ENCODE results near the gene ILF2. TPM values are rescaled to one million over a fixed set of nuclear protein-coding genes. Genes with fewer than 3 reads are reported as not detected.

Gene ILF2
- total RNA-seq, 2 experiments from 2014 or later: 287 to 334 TPM

GRCh38 chr1:153646672-153647345 lies 24.0 kb downstream of the ILF2 start:
- ChIA-PET POLR2A (interaction anchor here (0.6 kb wide), 1 partner anchor 11 kb away, joined by 3 read pairs; no protein-coding TSS in a partner anchor), CTCF (ENCODE audit: unreplicated experiment) (no interaction called here)
- intact Hi-C loops (cut with micrococcal nuclease; ENCODE audit: unreplicated experiment): no loop called here
- no peak overlapping the region for H3K4me3 ChIP-seq (ENCODE audit: low read depth, low read length, poor library complexity, severe bottlenecking)
- TF ChIP-seq, protein P1, sequence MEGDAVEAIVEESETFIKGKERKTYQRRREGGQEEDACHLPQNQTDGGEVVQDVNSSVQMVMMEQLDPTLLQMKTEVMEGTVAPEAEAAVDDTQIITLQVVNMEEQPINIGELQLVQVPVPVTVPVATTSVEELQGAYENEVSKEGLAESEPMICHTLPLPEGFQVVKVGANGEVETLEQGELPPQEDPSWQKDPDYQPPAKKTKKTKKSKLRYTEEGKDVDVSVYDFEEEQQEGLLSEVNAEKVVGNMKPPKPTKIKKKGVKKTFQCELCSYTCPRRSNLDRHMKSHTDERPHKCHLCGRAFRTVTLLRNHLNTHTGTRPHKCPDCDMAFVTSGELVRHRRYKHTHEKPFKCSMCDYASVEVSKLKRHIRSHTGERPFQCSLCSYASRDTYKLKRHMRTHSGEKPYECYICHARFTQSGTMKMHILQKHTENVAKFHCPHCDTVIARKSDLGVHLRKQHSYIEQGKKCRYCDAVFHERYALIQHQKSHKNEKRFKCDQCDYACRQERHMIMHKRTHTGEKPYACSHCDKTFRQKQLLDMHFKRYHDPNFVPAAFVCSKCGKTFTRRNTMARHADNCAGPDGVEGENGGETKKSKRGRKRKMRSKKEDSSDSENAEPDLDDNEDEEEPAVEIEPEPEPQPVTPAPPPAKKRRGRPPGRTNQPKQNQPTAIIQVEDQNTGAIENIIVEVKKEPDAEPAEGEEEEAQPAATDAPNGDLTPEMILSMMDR (conservative IDR thresholded peaks at IDR 0.05; ENCODE audit: low read length): no peak
- no peak for TF ChIP-seq EZH2phosphoT487 (IDR thresholded peaks at IDR 0.05; ENCODE audit: borderline replicate concordance, low read depth, low read length)
- no peaks in the 10 kb centered on the region for H3K79me2 ChIP-seq (ENCODE audit: insufficient read depth, low read depth, low read length)
- BruUV-seq (replicated peaks): no TSS peak
- no peak overlapping the region for H3K4me2 ChIP-seq (ENCODE audit: low read length)
- no peak for DNase-seq (ENCODE audit: low spot score)
- H3K27ac ChIP-seq (ENCODE audit: low read depth, low read length, poor library complexity, severe bottlenecking): no peak overlapping the region
- H3K9me3 ChIP-seq (ENCODE audit: low read length): no peaks in the 10 kb centered on the region
- no peak overlapping the region for H2AFZ ChIP-seq (ENCODE audit: low read length)
- no peaks in the 10 kb centered on the region for H3K4me1 ChIP-seq (ENCODE audit: insufficient read depth, low read length, poor library complexity, severe bottlenecking)
- H4K20me1 ChIP-seq (ENCODE audit: insufficient read depth, low read length): no peaks in the 10 kb centered on the region
- no peaks in the 10 kb centered on the region for H3K9me2 ChIP-seq (ENCODE audit: insufficient read depth, low read length)
- H3K36me3 ChIP-seq (ENCODE audit: insufficient read depth, low read length): peaks cover 58% of the 10 kb centered on the region

GRCh38 chr1:153643816-153644215 lies 27.0 kb downstream of the ILF2 start:
- peaks cover 88% of the 10 kb centered on the region for H3K36me3 ChIP-seq (ENCODE audit: insufficient read depth, low read length)
- no peaks in the 10 kb centered on the region; the same call in 1 of the 2 replicates for H3K79me2 ChIP-seq (ENCODE audit: insufficient read depth, low read depth, low read length)
- BruUV-seq (replicated peaks): no TSS peak
- ChIA-PET POLR2A (interaction anchor here (0.8 to 2.2 kb wide), 3 partner anchors 9 to 26 kb away, joined by 4 to 8 read pairs (median 4); partner anchors contain the start of gene CHTOP), CTCF (ENCODE audit: unreplicated experiment) (interaction anchor here (0.6 kb wide), 1 partner anchor 28 kb away, joined by 3 read pairs; no protein-coding TSS in a partner anchor)
- no peak overlapping the region for H3K27ac ChIP-seq (ENCODE audit: low read depth, low read length, poor library complexity, severe bottlenecking)
- H3K4me3 ChIP-seq (ENCODE audit: low read depth, low read length, poor library complexity, severe bottlenecking): no peak overlapping the region
- intact Hi-C loops (cut with micrococcal nuclease; ENCODE audit: unreplicated experiment): no loop called here
- H4K20me1 ChIP-seq (ENCODE audit: insufficient read depth, low read length): no peaks in the 10 kb centered on the region
- H2AFZ ChIP-seq (ENCODE audit: low read length): no peak overlapping the region
- no peak for DNase-seq (ENCODE audit: low spot score)
- H3K4me2 ChIP-seq (ENCODE audit: low read length): no peak overlapping the region
- H3K9me2 ChIP-seq (ENCODE audit: insufficient read depth, low read length): no peaks in the 10 kb centered on the region
- TF ChIP-seq EZH2phosphoT487 (IDR thresholded peaks at IDR 0.05; ENCODE audit: borderline replicate concordance, low read depth, low read length): no peak
- TF ChIP-seq, protein P1 (conservative IDR thresholded peaks at IDR 0.05; ENCODE audit: low read length): no peak
- H3K9me3 ChIP-seq (ENCODE audit: low read length): no peaks in the 10 kb centered on the region
- H3K4me1 ChIP-seq (ENCODE audit: insufficient read depth, low read length, poor library complexity, severe bottlenecking): no peaks in the 10 kb centered on the region

GRCh38 chr1:153643100-153643499 lies 27.7 kb downstream of the ILF2 start:
- Histone ChIP-seq H3K79me2 (ENCODE audit: insufficient read depth, low read depth, low read length) (no peaks in the 10 kb centered on the region; the same call in 1 of the 2 replicates), H3K4me2 (ENCODE audit: low read length) (no peak overlapping the region)

More at GRCh38 chr1:153643100-153643499, 27.7 kb downstream of the ILF2 start:
- H2AFZ ChIP-seq (ENCODE audit: low read length): no peak overlapping the region
- H3K4me3 ChIP-seq (ENCODE audit: low read depth, low read length, poor library complexity, severe bottlenecking): no peak overlapping the region
- CTCF ChIA-PET (ENCODE audit: unreplicated experiment): no interaction called here
- intact Hi-C loops (cut with micrococcal nuclease; ENCODE audit: unreplicated experiment): no loop called here
- DNase-seq (ENCODE audit: low spot score): no peak
- BruUV-seq (replicated peaks): no TSS peak
- no peaks in the 10 kb centered on the region for H3K4me1 ChIP-seq (ENCODE audit: insufficient read depth, low read length, poor library complexity, severe bottlenecking)
- no peaks in the 10 kb centered on the region for H4K20me1 ChIP-seq (ENCODE audit: insufficient read depth, low read length)
- no peaks in the 10 kb centered on the region for H3K9me3 ChIP-seq (ENCODE audit: low read length)
- peaks cover 95% of the 10 kb centered on the region for H3K36me3 ChIP-seq (ENCODE audit: insufficient read depth, low read length)
- H3K27ac ChIP-seq (ENCODE audit: low read depth, low read length, poor library complexity, severe bottlenecking): no peak overlapping the region
- H3K9me2 ChIP-seq (ENCODE audit: insufficient read depth, low read length): no peaks in the 10 kb centered on the region
- no peak for TF ChIP-seq EZH2phosphoT487 (IDR thresholded peaks at IDR 0.05; ENCODE audit: borderline replicate concordance, low read depth, low read length)
- TF ChIP-seq, protein P1 (conservative IDR thresholded peaks at IDR 0.05; ENCODE audit: low read length): no peak
- POLR2A ChIA-PET: interaction anchor here (0.7 to 2.2 kb wide), 4 partner anchors 8 to 26 kb away, joined by 3 to 8 read pairs (median 4); partner anchors contain the start of gene CHTOP

All from OCI-LY7 (cell line).